Measurements from ENCODE around the gene KSR2.
"Not testable (repeated sequence)": the region's sequence is repeated elsewhere in the genome, so short reads cannot be mapped to it uniquely, and the experiment has no call there.

The KSR2 gene

GRCh38 chr12:117968826-117969659 lies at the start of gene KSR2:
Gene KSR2 (minus strand): TSS chr12:117968990. CDS start chr12:117968255, 735 bp downstream.
- Mint-ChIP-seq H3K27ac (no peak within 1 kb of the TSS), H3K4me1 (peaks cover 17% of the 10 kb centered on the region)
- DNase-seq (ENCODE audit: low spot score in 2 of 2), result peak; percentile 26 to 65

GRCh38 chr12:118017926-118018325 lies 49.1 kb upstream of the KSR2 start:
- Mint-ChIP-seq H3K36me3 (peaks cover 75% of the 10 kb centered on the region), H3K27ac (peak overlapping the region; percentile 96), H3K4me3 (peak overlapping the region; percentile 88), H3K4me1 (peaks cover 14% of the 10 kb centered on the region), H3K9me3 (no peaks in the 10 kb centered on the region)
- ATAC-seq (no peak), DNase-seq (ENCODE audit: low spot score in 2 of 2) (no peak)

More at GRCh38 chr12:117968826-117969659, at the start of gene KSR2:
- ATAC-seq, result peak; percentile 81
- H3K4me3 Mint-ChIP-seq, result peak within 1 kb of the TSS; percentile 77
- H3K9me3 Mint-ChIP-seq, result peaks cover 10% of the 10 kb centered on the region
- no peaks in the 10 kb centered on the region for H3K36me3 Mint-ChIP-seq

DNA sequence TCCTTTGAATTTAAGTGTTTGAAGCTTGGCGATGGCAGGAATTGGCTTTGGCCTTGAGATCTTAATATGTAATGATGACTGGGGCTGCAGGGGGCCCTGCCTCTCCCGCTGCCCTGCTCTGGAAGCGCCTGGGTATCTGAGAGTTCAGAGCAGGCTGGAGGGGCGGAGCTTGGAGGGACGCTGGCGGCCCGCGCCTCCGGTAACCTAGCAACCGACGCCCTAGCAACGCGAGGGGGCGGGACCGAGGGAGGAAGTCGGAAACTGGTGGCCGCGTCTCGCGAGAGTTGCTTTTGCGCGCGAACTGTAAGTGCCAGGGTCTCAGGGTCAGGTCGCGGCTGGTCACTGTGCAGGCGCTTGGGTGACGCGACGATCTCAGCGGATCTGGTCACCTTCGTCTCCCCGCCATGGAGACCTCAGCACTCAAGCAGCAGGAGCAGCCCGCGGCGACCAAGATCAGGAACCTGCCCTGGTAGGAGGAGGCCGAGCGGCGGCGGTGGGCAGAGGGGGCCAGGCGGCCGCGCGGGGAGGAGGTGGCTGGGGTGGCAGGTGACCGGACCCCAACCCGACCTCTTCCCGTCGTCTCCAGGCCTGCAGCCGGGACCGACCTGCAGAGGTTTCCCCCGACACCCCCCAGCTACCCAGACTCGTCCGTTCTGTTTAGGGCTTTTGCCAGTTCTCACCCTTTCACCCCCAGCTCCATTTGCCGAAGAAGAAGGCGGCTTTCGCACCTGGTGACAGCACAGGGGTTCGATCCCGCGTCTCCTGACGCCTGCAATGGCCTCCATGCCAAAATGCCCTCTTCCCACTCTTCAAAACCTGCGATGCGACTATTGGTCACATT lies 47.9 kb upstream of the KSR2 start, which contains the start of gene RFC5:
TSS of gene RFC5 (plus strand) at position 280 of the 841 bp plus-strand sequence. CDS start at position 405, 125 bp downstream.
- peak; percentile 97 for ATAC-seq
- H3K27ac Mint-ChIP-seq, result peak within 1 kb of the TSS; percentile 96
- peaks cover 14% of the 10 kb centered on the region for H3K4me1 Mint-ChIP-seq
- peak within 1 kb of the TSS; percentile 88 for H3K4me3 Mint-ChIP-seq
- H3K9me3 Mint-ChIP-seq, result no peaks in the 10 kb centered on the region
- DNase-seq (ENCODE audit: low spot score in 2 of 2), result peak; percentile 97 to 99
- peaks cover 63% of the 10 kb centered on the region for H3K36me3 Mint-ChIP-seq

DNA sequence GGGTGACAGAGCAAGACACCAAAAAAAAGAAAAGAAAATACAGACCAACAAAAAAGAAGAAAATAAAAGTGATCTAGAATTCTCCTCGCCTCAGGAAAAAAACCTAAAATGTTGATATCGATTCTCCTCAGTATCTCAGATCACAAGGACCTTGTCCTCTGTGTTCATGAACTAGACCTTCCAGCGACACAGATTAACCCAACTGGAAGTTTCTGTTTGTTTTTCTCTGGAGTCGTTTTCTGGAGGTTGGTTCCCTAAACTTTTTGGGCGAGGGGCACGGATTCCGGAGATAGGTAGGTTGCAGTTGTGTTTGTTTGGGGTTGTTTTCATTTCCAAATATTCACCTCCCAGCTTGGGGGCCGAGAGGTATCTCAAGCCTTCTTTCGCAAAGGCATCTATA lies 47.2 kb upstream of the KSR2 start:
- DNase-seq (ENCODE audit: low spot score in 2 of 2) (no peak), ATAC-seq (no peak)
- Mint-ChIP-seq H3K9me3 (no peaks in the 10 kb centered on the region), H3K4me3 (peak overlapping the region; percentile 88), H3K27ac (peak overlapping the region; percentile 96), H3K4me1 (peaks cover 14% of the 10 kb centered on the region), H3K36me3 (peaks cover 56% of the 10 kb centered on the region)

DNA sequence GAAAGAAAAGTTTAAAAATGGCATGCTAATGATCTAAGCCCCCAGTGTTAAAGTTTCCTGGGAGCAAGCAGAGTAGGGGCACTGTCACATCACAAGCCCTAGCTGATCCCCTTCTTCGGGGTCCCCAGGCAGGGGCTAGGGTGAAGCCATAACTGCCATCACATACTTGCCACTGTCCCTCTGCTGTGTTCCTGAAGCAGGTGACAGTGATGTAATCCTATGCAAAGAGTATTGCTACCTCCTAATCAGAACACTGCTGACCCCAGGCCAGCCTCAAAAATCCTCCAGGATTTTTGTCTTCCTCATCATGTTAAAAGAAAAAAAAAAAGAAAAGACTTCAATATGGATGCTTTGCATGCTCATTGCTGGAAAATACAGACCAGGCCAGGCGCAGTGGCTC lies 46.5 kb upstream of the KSR2 start:
- ATAC-seq, result no peak
- peak overlapping the region; percentile 88 for H3K4me3 Mint-ChIP-seq

GRCh38 chr12:118013283-118013682 lies 44.5 kb upstream of the KSR2 start:
- Mint-ChIP-seq H3K27ac (no peak overlapping the region), H3K4me3 (no peak overlapping the region), H3K9me3 (no peaks in the 10 kb centered on the region), H3K36me3 (peaks cover 29% of the 10 kb centered on the region), H3K4me1 (peaks cover 14% of the 10 kb centered on the region)
- ATAC-seq (no peak), DNase-seq (ENCODE audit: low spot score in 2 of 2) (no peak)

More for the DNA sequence above, 46.5 kb upstream of the KSR2 start:
- H3K9me3 Mint-ChIP-seq, result no peaks in the 10 kb centered on the region
- no peak overlapping the region for H3K27ac Mint-ChIP-seq
- peaks cover 14% of the 10 kb centered on the region for H3K4me1 Mint-ChIP-seq
- no peak for DNase-seq (ENCODE audit: low spot score in 2 of 2)
- peaks cover 49% of the 10 kb centered on the region for H3K36me3 Mint-ChIP-seq

- no peaks in the 10 kb centered on the region for H3K9me3 Mint-ChIP-seq
- DNase-seq (ENCODE audit: low spot score in 2 of 2) (no peak), ATAC-seq (no peak)
- H3K4me3 Mint-ChIP-seq, result no peak overlapping the region
- peaks cover 16% of the 10 kb centered on the region for H3K36me3 Mint-ChIP-seq
- peaks cover 6% of the 10 kb centered on the region for H3K4me1 Mint-ChIP-seq
- no peak overlapping the region for H3K27ac Mint-ChIP-seq
Measured at GRCh38 chr12:118011961-118012360, 43.2 kb upstream of the KSR2 start.

- Mint-ChIP-seq H3K9me3 (no peaks in the 10 kb centered on the region), H3K27ac (no peak overlapping the region), H3K4me1 (peaks cover 3% of the 10 kb centered on the region), H3K36me3 (peaks cover 10% of the 10 kb centered on the region), H3K4me3 (no peak overlapping the region)
- ATAC-seq, result no peak
- no peak for DNase-seq (ENCODE audit: low spot score in 2 of 2)
Measured at GRCh38 chr12:118011377-118011776, 42.6 kb upstream of the KSR2 start.

DNA sequence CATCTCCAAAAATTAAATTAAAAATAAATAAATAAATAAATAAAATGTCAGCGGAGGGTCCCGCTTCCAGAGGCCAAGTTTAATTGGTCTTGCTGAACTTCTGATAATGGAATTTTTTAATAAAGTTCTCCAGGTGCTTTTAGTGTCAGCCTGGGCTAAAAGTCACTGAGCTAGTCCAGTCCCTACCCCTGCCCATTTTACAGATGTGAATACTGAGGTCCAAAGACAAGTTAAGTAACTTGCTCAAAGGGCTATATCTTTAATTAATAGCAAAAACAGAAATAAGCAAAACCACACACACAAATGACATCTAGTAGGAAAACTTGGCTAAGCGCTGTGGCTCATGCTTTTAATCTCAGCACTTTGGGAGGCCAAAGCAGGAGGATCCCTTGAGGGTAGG lies 42.1 kb upstream of the KSR2 start:
- DNase-seq (ENCODE audit: low spot score in 2 of 2), result no peak
- no peak overlapping the region for H3K4me3 Mint-ChIP-seq
- H3K9me3 Mint-ChIP-seq, result no peaks in the 10 kb centered on the region
- H3K36me3 Mint-ChIP-seq, result peaks cover 7% of the 10 kb centered on the region
- no peak overlapping the region for H3K27ac Mint-ChIP-seq
- no peak for ATAC-seq
- no peaks in the 10 kb centered on the region for H3K4me1 Mint-ChIP-seq

DNA sequence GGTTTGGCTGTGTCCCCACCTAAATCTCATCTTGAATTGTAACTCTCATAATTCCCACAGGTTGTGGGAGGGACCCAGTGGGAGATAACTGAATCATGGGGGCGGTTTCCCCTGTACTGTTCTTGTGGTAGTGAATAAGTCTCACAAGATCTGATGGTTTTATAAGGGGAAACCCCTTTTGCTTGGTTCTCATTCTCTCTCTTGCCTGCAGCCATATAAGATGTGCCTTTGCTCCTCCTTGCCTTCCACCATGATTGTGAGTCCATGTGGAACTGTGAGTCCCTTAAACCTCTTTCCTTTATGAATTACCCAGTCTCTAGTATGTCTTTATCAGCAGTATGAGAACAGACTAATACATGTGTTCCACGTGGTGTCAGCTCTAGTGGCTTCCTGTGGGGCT lies 31.0 kb upstream of the KSR2 start:
- ATAC-seq, result not testable (repeated sequence)

GRCh38 chr12:117998719-117999118 lies 29.9 kb upstream of the KSR2 start:
- H3K4me1 Mint-ChIP-seq, result peaks cover 6% of the 10 kb centered on the region
- peaks cover 11% of the 10 kb centered on the region for H3K9me3 Mint-ChIP-seq
- ATAC-seq, result no peak

More for the DNA sequence above, 31.0 kb upstream of the KSR2 start:
- DNase-seq (ENCODE audit: low spot score in 2 of 2); H3K36me3 Mint-ChIP-seq; H3K4me1 Mint-ChIP-seq; H3K27ac Mint-ChIP-seq; H3K9me3 Mint-ChIP-seq; H3K4me3 Mint-ChIP-seq: not testable (repeated sequence)

GRCh38 chr12:117994551-117995438 lies 26.0 kb upstream of the KSR2 start:
- Mint-ChIP-seq H3K36me3 (no peaks in the 10 kb centered on the region), H3K4me1 (peaks cover 6% of the 10 kb centered on the region), H3K9me3 (peaks cover 9% of the 10 kb centered on the region), H3K4me3 (no peak overlapping the region), H3K27ac (no peak overlapping the region)
- ATAC-seq (peak; percentile 86), DNase-seq (ENCODE audit: low spot score in 2 of 2) (no peak)

More at GRCh38 chr12:117998719-117999118, 29.9 kb upstream of the KSR2 start:
- H3K4me3 Mint-ChIP-seq, result no peak overlapping the region
- H3K27ac Mint-ChIP-seq, result no peak overlapping the region
- H3K36me3 Mint-ChIP-seq, result no peaks in the 10 kb centered on the region
- no peak for DNase-seq (ENCODE audit: low spot score in 2 of 2)

- Mint-ChIP-seq H3K36me3 (no peaks in the 10 kb centered on the region), H3K9me3 (peaks cover 5% of the 10 kb centered on the region), H3K4me3 (no peak overlapping the region), H3K4me1 (no peaks in the 10 kb centered on the region), H3K27ac (no peak overlapping the region)
- ATAC-seq, result peak; percentile 68
- no peak for DNase-seq (ENCODE audit: low spot score in 2 of 2)
Measured at GRCh38 chr12:117986705-117987469, 18.1 kb upstream of the KSR2 start.

DNA sequence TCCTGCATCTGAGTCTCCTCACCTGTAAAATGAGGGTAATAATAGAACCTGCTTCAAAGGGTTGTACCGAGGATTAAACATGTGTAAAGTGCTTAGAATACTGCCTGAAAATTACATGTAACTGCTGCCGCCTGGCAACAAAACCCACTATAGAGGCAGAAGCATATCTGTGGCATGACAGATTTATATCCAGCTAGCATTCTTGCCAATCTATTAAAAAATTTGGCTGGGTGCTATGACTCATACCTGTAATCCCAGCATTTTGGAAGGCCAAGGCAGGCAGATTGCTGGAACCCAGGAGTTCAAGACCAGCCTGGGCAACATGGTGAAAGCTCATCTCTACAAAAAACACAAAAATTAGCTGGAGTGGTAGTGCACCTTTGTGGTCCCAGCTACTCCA lies 16.4 kb upstream of the KSR2 start:
- no peak overlapping the region for H3K27ac Mint-ChIP-seq
- peaks cover 2% of the 10 kb centered on the region for H3K9me3 Mint-ChIP-seq
- ATAC-seq, result no peak
- no peak overlapping the region for H3K4me3 Mint-ChIP-seq
- H3K36me3 Mint-ChIP-seq, result no peaks in the 10 kb centered on the region
- no peak for DNase-seq (ENCODE audit: low spot score in 2 of 2)
- H3K4me1 Mint-ChIP-seq, result peaks cover 5% of the 10 kb centered on the region

Measured in stimulated activated effector memory CD8-positive, alpha-beta T cell treated with anti-CD3 and anti-CD28 coated beads, Interleukin-12 subunit alpha, Interleukin-12 subunit beta, amount 100 ng/mL, for 72 hours (primary cell).